ENCODE measurements around the gene PYY. TPM values are rescaled to one million over a fixed set of nuclear protein-coding genes. Genes with fewer than 3 reads are reported as not detected.
"Not testable (repeated sequence)": the region's sequence is repeated elsewhere in the genome, so short reads cannot be mapped to it uniquely, and the experiment has no call there.

Gene PYY
- total RNA-seq, 3 donors from 2014 or later = 22.0 to 141 (median 55.4) TPM

- H3K36me3 ChIP-seq (ENCODE audit: low read depth) = no peaks in the 10 kb centered on the region
- intact Hi-C loops (cut with DNase I, micrococcal nuclease) = no loop called here
- H3K4me1 ChIP-seq (ENCODE audit: low read depth) = peaks cover 4% of the 10 kb centered on the region
- DNase-seq (no peak), ATAC-seq (no peak)
- no peaks in the 10 kb centered on the region for H3K9me3 ChIP-seq
- H3K4me3 ChIP-seq = no peak overlapping the region
- TF ChIP-seq CTCF (IDR thresholded peaks at IDR 0.05) = no peak
Measured at GRCh38 chr17:43935204-43935925, 18.4 kb downstream of the PYY start.

GRCh38 chr17:43932923-43933322 lies 20.8 kb downstream of the PYY start:
- intact Hi-C loops (cut with DNase I, micrococcal nuclease) = no loop called here
- DNase-seq = no peak
- Histone ChIP-seq H3K4me1 (ENCODE audit: low read depth) (peaks cover 15% of the 10 kb centered on the region), H3K9me3 (no peaks in the 10 kb centered on the region), H3K36me3 (ENCODE audit: low read depth) (no peaks in the 10 kb centered on the region), H3K4me3 (no peak overlapping the region)
- TF ChIP-seq CTCF (IDR thresholded peaks at IDR 0.05) = no peak
- ATAC-seq = no peak

GRCh38 chr17:43932357-43932756 lies 21.4 kb downstream of the PYY start:
- DNase-seq (no peak), ATAC-seq (no peak)
- intact Hi-C loops (cut with DNase I, micrococcal nuclease) = no loop called here
- Histone ChIP-seq H3K9me3 (no peaks in the 10 kb centered on the region), H3K4me3 (no peak overlapping the region), H3K4me1 (ENCODE audit: low read depth) (peaks cover 20% of the 10 kb centered on the region), H3K36me3 (ENCODE audit: low read depth) (no peaks in the 10 kb centered on the region)
- no peak for TF ChIP-seq CTCF (IDR thresholded peaks at IDR 0.05)

GRCh38 chr17:43931062-43931571 lies 22.6 kb downstream of the PYY start:
- intact Hi-C loops (cut with DNase I, micrococcal nuclease) = no loop called here
- H3K4me1 ChIP-seq (ENCODE audit: low read depth) = peaks cover 30% of the 10 kb centered on the region
- no peaks in the 10 kb centered on the region for H3K36me3 ChIP-seq (ENCODE audit: low read depth)
- no peak for TF ChIP-seq CTCF (IDR thresholded peaks at IDR 0.05)
- peak; percentile 90 for ATAC-seq
- no peaks in the 10 kb centered on the region for H3K9me3 ChIP-seq
- DNase-seq = peak; percentile 85 to 93 (median 88)
- no peak overlapping the region for H3K4me3 ChIP-seq

GRCh38 chr17:43928609-43929008 lies 25.1 kb downstream of the PYY start:
- peak; percentile 78 for ATAC-seq

GRCh38 chr17:43927929-43928328 lies 25.8 kb downstream of the PYY start:
- H3K4me1 ChIP-seq (ENCODE audit: low read depth) = peaks cover 30% of the 10 kb centered on the region
- intact Hi-C loops (cut with DNase I, micrococcal nuclease); H3K9me3 ChIP-seq; H3K36me3 ChIP-seq (ENCODE audit: low read depth); H3K4me3 ChIP-seq: not testable (repeated sequence)
- ATAC-seq (peak; percentile 37), DNase-seq (peak in 1 of 3 donors; percentile 32)

More at GRCh38 chr17:43928609-43929008, 25.1 kb downstream of the PYY start:
- H3K4me3 ChIP-seq = no peak overlapping the region
- H3K36me3 ChIP-seq (ENCODE audit: low read depth) = no peaks in the 10 kb centered on the region
- no peak for DNase-seq
- intact Hi-C loops (cut with DNase I, micrococcal nuclease) = no loop called here
- H3K4me1 ChIP-seq (ENCODE audit: low read depth) = peaks cover 30% of the 10 kb centered on the region
- no peaks in the 10 kb centered on the region for H3K9me3 ChIP-seq
- no peak for TF ChIP-seq CTCF (IDR thresholded peaks at IDR 0.05)

Data from mucosa of descending colon (tissue), 3 donors.